HEK293 (cell line): Measurements from ENCODE around the gene PLK3.

ENCODE experiments used
- CTCF ChIA-PET: fragments of 350-600 bp; formaldehyde crosslinking; extraction: SDS; loops from one replicate; lab custom pipeline; 2021; ENCODE audit warnings: antibody characterized with exemption; lab: Yijun Ruan, JAX
- POLR2A ChIA-PET: fragments of 300-600 bp; formaldehyde crosslinking; extraction: SDS; loops from one replicate; lab custom pipeline; 2020; ENCODE audit warnings: antibody characterized with exemption, inconsistent platforms; lab: Yijun Ruan, JAX
- H3K27ac ChIP-seq: fragments of 200-500 bp; sonication (Bioruptor generic); 2 replicates; pipeline ENCODE4 v1.5.1; 2014; ENCODE audit warnings: low read depth, low read length, control low read depth, inconsistent platforms; ENCODE audit errors: extremely low read depth
- H3K36me3 ChIP-seq, 2 experiments: fragments of 200-500 bp in 1 of 2; sonication (Bioruptor generic) in 1 of 2; 1 replicate in 1 of 2; 2 replicates in 1 of 2; pipeline ENCODE4 v1.5.1; 2014 to 2017; ENCODE audit warnings: inconsistent platforms in 2 of 2, low read length in 2 of 2; ENCODE audit not compliant: control insufficient read depth in 2 of 2, insufficient read depth in 1 of 2
- H3K4me1 ChIP-seq: fragments of 200-500 bp; sonication (Bioruptor generic); 2 replicates; pipeline ENCODE4 v1.5.1; 2014; ENCODE audit warnings: mild to moderate bottlenecking, low read length, inconsistent platforms; ENCODE audit not compliant: control insufficient read depth, insufficient read depth
- H3K4me3 ChIP-seq: 2 replicates; pipeline ENCODE4 v1.5.1; 2011; ENCODE audit warnings: low read depth, mild to moderate bottlenecking, control low read depth, low read length, moderate library complexity
- H3K9me3 ChIP-seq: fragments of 200-500 bp; sonication (Bioruptor generic); 2 replicates; pipeline ENCODE4 v1.5.1; 2014; ENCODE audit warnings: low read depth, low read length, inconsistent platforms; ENCODE audit not compliant: control insufficient read depth, insufficient read depth
- GFI1B ChIP-seq: fragments of 450-650 bp; formaldehyde crosslinking; IDR thresholded peaks from 2 replicates; pipeline ENCODE4 v1.5.1; 2016; ENCODE audit warnings: missing biosample characterization, missing genetic modification characterization
- GLIS2 ChIP-seq: fragments of 450-650 bp; formaldehyde crosslinking; IDR thresholded peaks from 2 replicates; pipeline ENCODE4 v1.5.1; 2016; ENCODE audit warnings: missing biosample characterization, missing genetic modification characterization
- MEIS1 ChIP-seq: sonication (generic); formaldehyde crosslinking; IDR thresholded peaks from 2 replicates; pipeline ENCODE4 v1.8.1; 2022; ENCODE audit warnings: missing genetic modification reagents, mild to moderate bottlenecking, borderline replicate concordance
- SCRT1 ChIP-seq: fragments of 450-650 bp; formaldehyde crosslinking; IDR thresholded peaks from 2 replicates; pipeline ENCODE4 v1.5.1; 2016; ENCODE audit warnings: missing biosample characterization, missing genetic modification characterization, borderline replicate concordance
- TRIM28 ChIP-seq: IDR thresholded peaks from 2 replicates; pipeline ENCODE4 v1.6.1; 2011; ENCODE audit warnings: low read length, control low read depth, borderline replicate concordance
- ZBTB17 ChIP-seq: fragments of 450-650 bp; formaldehyde crosslinking; IDR thresholded peaks from 2 replicates; pipeline ENCODE4 v1.5.1; 2016; ENCODE audit warnings: missing biosample characterization, missing genetic modification characterization
- ZFHX2 ChIP-seq: fragments of 450-650 bp; formaldehyde crosslinking; conservative IDR thresholded peaks from 2 replicates; pipeline ENCODE4 v1.5.1; 2016; ENCODE audit warnings: missing biosample characterization, missing genetic modification characterization
- ZNF138 ChIP-seq: fragments of 450-650 bp; formaldehyde crosslinking; IDR thresholded peaks from 2 replicates; pipeline ENCODE4 v1.5.1; 2016; ENCODE audit warnings: missing biosample characterization, missing genetic modification characterization, borderline replicate concordance
- ZNF184 ChIP-seq: fragments of 450-650 bp; IDR thresholded peaks from 2 replicates; pipeline ENCODE4 v1.5.1; 2018; ENCODE audit warnings: missing biosample characterization, mild to moderate bottlenecking, missing genetic modification characterization
- ZNF211 ChIP-seq: fragments of 450-650 bp; formaldehyde crosslinking; IDR thresholded peaks from 2 replicates; pipeline ENCODE4 v1.5.1; 2016; ENCODE audit warnings: low read depth, missing biosample characterization, missing genetic modification characterization
- ZNF324 ChIP-seq: fragments of 450-650 bp; formaldehyde crosslinking; IDR thresholded peaks from 2 replicates; pipeline ENCODE4 v1.5.1; 2016; ENCODE audit warnings: missing biosample characterization, missing genetic modification characterization
- ZNF350 ChIP-seq: fragments of 450-650 bp; formaldehyde crosslinking; IDR thresholded peaks from 2 replicates; pipeline ENCODE4 v1.5.0; 2017; ENCODE audit warnings: missing biosample characterization, mild to moderate bottlenecking, missing genetic modification characterization
- ZNF529 ChIP-seq: fragments of 450-650 bp; formaldehyde crosslinking; IDR thresholded peaks from 2 replicates; pipeline ENCODE4 v1.5.1; 2017; ENCODE audit warnings: missing genetic modification characterization, missing biosample characterization; ENCODE audit not compliant: insufficient replicate concordance
- ZNF558 ChIP-seq: fragments of 450-650 bp; formaldehyde crosslinking; IDR thresholded peaks from 2 replicates; pipeline ENCODE4 v1.5.1; 2016; ENCODE audit warnings: missing biosample characterization, missing genetic modification characterization
- ZNF600 ChIP-seq: fragments of 450-650 bp; formaldehyde crosslinking; IDR thresholded peaks from 2 replicates; pipeline ENCODE4 v1.5.1; 2016; ENCODE audit warnings: missing biosample characterization, missing genetic modification characterization
- ZNF747 ChIP-seq: fragments of 450-650 bp; formaldehyde crosslinking; IDR thresholded peaks from 2 replicates; pipeline ENCODE4 v1.5.1; 2016; ENCODE audit warnings: missing biosample characterization, missing genetic modification characterization
- ZNF843 ChIP-seq: fragments of 450-650 bp; formaldehyde crosslinking; IDR thresholded peaks from 2 replicates; pipeline ENCODE4 v1.5.1; 2016; ENCODE audit warnings: missing biosample characterization, missing genetic modification characterization
- ZSCAN16 ChIP-seq: fragments of 450-650 bp; formaldehyde crosslinking; IDR thresholded peaks from 2 replicates; pipeline ENCODE4 v1.5.1; 2016; ENCODE audit warnings: missing biosample characterization, missing genetic modification characterization
- TF ChIP-seq, protein P1 (sequence below): fragments of 450-650 bp; formaldehyde crosslinking; IDR thresholded peaks from 2 replicates; pipeline ENCODE4 v1.5.1; 2017; ENCODE audit warnings: missing biosample characterization, missing genetic modification characterization
- TF ChIP-seq, protein P2 (sequence below): fragments of 450-650 bp; formaldehyde crosslinking; conservative IDR thresholded peaks from 2 replicates; pipeline ENCODE4 v1.5.1; 2016; ENCODE audit warnings: low read depth, missing biosample characterization, missing genetic modification characterization
- TF ChIP-seq, protein P3 (sequence below): fragments of 450-650 bp; formaldehyde crosslinking; IDR thresholded peaks from 2 replicates; pipeline ENCODE4 v1.5.1; 2016; ENCODE audit warnings: missing biosample characterization, missing genetic modification characterization
- TF ChIP-seq, protein P4 (sequence below): fragments of 450-650 bp; IDR thresholded peaks from 2 replicates; pipeline ENCODE4 v1.5.1; 2018; ENCODE audit warnings: missing biosample characterization, mild to moderate bottlenecking, missing genetic modification characterization
- TF ChIP-seq, protein P5 (sequence below): fragments of 450-650 bp; formaldehyde crosslinking; IDR thresholded peaks from 2 replicates; pipeline ENCODE4 v1.5.1; 2016; ENCODE audit warnings: missing biosample characterization, missing genetic modification characterization

Gene PLK3

DNA sequence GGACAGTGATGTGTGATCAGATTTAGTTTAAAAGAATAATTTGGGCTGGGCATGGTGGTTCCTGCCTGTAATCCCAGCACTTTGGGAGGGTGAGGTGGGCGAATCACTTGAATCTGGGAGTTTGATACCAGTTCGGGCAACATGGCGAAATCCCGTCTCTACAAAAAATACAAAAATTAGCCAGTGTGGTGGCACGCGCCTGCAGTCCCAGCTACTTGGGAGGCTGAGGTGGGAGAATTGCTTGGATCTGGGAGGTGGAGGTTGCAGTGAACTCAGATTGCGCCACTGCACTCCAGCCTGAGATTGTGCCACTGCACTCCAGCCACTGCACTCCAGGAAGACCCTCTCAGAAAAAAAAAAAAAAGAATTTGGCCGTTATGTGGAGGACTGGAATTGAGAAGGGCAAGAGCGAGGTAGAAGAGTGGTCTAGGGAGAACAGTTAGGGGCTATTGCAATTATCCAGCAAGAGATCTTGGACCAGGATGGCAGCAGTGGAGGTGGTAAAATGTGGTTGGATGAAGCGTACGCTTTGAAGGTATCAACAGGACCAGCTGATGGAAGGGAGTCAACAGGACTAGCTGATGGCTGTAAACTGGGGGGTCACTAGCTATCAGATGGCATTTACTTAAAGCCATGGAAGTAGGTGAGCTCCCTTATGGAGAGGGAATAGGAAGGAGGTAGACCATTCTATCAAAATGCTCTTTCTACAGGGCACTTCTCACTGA, 17.8 kb downstream of the PLK3 start:
- no peaks in the 10 kb centered on the region for H3K9me3 ChIP-seq
- H3K4me1 ChIP-seq = no peaks in the 10 kb centered on the region
- POLR2A ChIA-PET = interaction anchor here (0.6 to 6.1 kb wide), 8 partner anchors 10 to 177 kb away, joined by 4 to 84 read pairs (median 21); partner anchors contain the start of genes BTBD19, DYNLT4, PLK3 and RPS8
- TF ChIP-seq ZNF600 (tag by site-specific recombination) = no peak
- no peak for TF ChIP-seq ZNF184 (tag by site-specific recombination)
- TF ChIP-seq ZNF843 (tag by site-specific recombination) = no peak
- TF ChIP-seq, protein P1, sequence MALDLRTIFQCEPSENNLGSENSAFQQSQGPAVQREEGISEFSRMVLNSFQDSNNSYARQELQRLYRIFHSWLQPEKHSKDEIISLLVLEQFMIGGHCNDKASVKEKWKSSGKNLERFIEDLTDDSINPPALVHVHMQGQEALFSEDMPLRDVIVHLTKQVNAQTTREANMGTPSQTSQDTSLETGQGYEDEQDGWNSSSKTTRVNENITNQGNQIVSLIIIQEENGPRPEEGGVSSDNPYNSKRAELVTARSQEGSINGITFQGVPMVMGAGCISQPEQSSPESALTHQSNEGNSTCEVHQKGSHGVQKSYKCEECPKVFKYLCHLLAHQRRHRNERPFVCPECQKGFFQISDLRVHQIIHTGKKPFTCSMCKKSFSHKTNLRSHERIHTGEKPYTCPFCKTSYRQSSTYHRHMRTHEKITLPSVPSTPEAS (tag by site-specific recombination) = no peak
- no peak for TF ChIP-seq ZNF747 (tag by site-specific recombination)
- no peak for TF ChIP-seq ZNF211 (tag by site-specific recombination)
- TF ChIP-seq ZNF529 = no peak
- TF ChIP-seq, protein P2, sequence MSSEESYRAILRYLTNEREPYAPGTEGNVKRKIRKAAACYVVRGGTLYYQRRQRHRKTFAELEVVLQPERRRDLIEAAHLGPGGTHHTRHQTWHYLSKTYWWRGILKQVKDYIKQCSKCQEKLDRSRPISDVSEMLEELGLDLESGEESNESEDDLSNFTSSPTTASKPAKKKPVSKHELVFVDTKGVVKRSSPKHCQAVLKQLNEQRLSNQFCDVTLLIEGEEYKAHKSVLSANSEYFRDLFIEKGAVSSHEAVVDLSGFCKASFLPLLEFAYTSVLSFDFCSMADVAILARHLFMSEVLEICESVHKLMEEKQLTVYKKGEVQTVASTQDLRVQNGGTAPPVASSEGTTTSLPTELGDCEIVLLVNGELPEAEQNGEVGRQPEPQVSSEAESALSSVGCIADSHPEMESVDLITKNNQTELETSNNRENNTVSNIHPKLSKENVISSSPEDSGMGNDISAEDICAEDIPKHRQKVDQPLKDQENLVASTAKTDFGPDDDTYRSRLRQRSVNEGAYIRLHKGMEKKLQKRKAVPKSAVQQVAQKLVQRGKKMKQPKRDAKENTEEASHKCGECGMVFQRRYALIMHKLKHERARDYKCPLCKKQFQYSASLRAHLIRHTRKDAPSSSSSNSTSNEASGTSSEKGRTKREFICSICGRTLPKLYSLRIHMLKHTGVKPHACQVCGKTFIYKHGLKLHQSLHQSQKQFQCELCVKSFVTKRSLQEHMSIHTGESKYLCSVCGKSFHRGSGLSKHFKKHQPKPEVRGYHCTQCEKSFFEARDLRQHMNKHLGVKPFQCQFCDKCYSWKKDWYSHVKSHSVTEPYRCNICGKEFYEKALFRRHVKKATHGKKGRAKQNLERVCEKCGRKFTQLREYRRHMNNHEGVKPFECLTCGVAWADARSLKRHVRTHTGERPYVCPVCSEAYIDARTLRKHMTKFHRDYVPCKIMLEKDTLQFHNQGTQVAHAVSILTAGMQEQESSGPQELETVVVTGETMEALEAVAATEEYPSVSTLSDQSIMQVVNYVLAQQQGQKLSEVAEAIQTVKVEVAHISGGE (tag by site-specific recombination) = no peak
- TF ChIP-seq ZFHX2 (tag by site-specific recombination) = no peak
- TF ChIP-seq, protein P3, sequence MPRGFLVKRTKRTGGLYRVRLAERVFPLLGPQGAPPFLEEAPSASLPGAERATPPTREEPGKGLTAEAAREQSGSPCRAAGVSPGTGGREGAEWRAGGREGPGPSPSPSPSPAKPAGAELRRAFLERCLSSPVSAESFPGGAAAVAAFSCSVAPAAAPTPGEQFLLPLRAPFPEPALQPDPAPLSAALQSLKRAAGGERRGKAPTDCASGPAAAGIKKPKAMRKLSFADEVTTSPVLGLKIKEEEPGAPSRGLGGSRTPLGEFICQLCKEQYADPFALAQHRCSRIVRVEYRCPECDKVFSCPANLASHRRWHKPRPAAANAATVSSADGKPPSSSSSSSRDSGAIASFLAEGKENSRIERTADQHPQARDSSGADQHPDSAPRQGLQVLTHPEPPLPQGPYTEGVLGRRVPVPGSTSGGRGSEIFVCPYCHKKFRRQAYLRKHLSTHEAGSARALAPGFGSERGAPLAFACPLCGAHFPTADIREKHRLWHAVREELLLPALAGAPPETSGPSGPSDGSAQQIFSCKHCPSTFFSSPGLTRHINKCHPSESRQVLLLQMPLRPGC (tag by site-specific recombination) = no peak
- TF ChIP-seq ZNF558 (tag by site-specific recombination) = no peak
- TF ChIP-seq ZNF350 = no peak
- no peak for TF ChIP-seq ZNF324 (tag by site-specific recombination)
- TF ChIP-seq SCRT1 (tag by site-specific recombination) = no peak
- no peak for TF ChIP-seq ZNF138
- no peak for TF ChIP-seq GLIS2
- H3K27ac ChIP-seq = no peak overlapping the region
- CTCF ChIA-PET = interaction anchor here (0.7 to 3.2 kb wide), 4 partner anchors 9 to 33 kb away, joined by 3 to 28 read pairs (median 12); partner anchors contain the start of genes BTBD19 and PLK3
- H3K36me3 ChIP-seq = peaks cover 0 to 19% of the 10 kb centered on the region in 2 experiments; a peak in 1 of 3 replicates
- H3K4me3 ChIP-seq = no peak overlapping the region

DNA sequence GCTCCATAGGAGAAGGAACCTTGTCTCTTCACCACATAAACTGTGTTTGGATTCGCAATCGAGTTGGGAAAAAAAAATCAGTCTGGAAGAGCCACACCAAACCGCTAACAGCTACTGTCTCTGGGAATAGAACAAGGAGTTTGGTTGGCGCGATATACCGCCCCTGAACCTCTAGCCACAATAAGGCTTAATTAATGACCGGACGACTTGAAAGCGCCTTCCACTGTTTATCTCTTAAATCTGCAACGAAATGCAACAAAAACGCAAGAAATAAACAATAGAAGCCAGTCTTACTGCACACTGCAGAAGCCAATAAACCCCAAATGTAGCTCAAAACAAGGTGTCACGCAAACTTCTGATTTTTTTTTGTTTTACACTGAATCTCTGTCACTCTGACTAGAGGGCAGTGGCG, 19.0 kb downstream of the PLK3 start:
- no peaks in the 10 kb centered on the region for H3K4me1 ChIP-seq
- peak overlapping the region; percentile 5 for H3K4me3 ChIP-seq
- H3K27ac ChIP-seq = peak overlapping the region; percentile 0; the same call in 1 of the 2 replicates
- CTCF ChIA-PET = interaction anchor here (0.6 to 3.2 kb wide), 8 partner anchors 10 to 677 kb away, joined by 3 to 28 read pairs (median 4); partner anchors contain the start of gene PLK3
- no peaks in the 10 kb centered on the region for H3K9me3 ChIP-seq
- POLR2A ChIA-PET = interaction anchor here (0.7 to 6.1 kb wide), 22 partner anchors 11 to 1428 kb away, joined by 3 to 84 read pairs (median 6); partner anchors contain the start of genes BEST4, BTBD19, DYNLT4 and HECTD3
- peaks cover 0 to 11% of the 10 kb centered on the region in 2 experiments; a peak in 1 of 3 replicates for H3K36me3 ChIP-seq
- peak; percentile 30; the same call in 1 of the 2 replicates for TF ChIP-seq ZBTB17
- TF ChIP-seq, protein P4, sequence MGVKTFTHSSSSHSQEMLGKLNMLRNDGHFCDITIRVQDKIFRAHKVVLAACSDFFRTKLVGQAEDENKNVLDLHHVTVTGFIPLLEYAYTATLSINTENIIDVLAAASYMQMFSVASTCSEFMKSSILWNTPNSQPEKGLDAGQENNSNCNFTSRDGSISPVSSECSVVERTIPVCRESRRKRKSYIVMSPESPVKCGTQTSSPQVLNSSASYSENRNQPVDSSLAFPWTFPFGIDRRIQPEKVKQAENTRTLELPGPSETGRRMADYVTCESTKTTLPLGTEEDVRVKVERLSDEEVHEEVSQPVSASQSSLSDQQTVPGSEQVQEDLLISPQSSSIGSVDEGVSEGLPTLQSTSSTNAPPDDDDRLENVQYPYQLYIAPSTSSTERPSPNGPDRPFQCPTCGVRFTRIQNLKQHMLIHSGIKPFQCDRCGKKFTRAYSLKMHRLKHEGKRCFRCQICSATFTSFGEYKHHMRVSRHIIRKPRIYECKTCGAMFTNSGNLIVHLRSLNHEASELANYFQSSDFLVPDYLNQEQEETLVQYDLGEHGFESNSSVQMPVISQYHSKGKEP (tag by site-specific recombination) = peak; percentile 54
- TF ChIP-seq, protein P5, sequence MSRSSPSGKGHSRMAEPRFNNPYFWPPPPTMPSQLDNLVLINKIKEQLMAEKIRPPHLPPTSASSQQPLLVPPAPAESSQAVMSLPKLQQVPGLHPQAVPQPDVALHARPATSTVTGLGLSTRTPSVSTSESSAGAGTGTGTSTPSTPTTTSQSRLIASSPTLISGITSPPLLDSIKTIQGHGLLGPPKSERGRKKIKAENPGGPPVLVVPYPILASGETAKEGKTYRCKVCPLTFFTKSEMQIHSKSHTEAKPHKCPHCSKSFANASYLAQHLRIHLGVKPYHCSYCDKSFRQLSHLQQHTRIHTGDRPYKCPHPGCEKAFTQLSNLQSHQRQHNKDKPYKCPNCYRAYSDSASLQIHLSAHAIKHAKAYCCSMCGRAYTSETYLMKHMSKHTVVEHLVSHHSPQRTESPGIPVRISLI (tag by site-specific recombination) = peak; percentile 60; the same call in 1 of the 2 replicates
- no peak for TF ChIP-seq TRIM28
- peak; percentile 26; the same call in 1 of the 2 replicates for TF ChIP-seq GFI1B
- TF ChIP-seq MEIS1 (CRISPR knock-in tag) = peak; percentile 41; the same call in 1 of the 2 replicates
- TF ChIP-seq ZSCAN16 (tag by site-specific recombination) = no peak
